ENCODE results near the gene BMP7. TPM values are rescaled to one million over a fixed set of nuclear protein-coding genes. Genes with fewer than 3 reads are reported as not detected.
"Not testable (repeated sequence)": the region's sequence is repeated elsewhere in the genome, so short reads cannot be mapped to it uniquely, and the experiment has no call there.

BMP7 gene
- polyA plus RNA-seq, 1 donor: 4.6 TPM

GRCh38 chr20:57249073-57249472 lies 17.4 kb downstream of the BMP7 start:
- DNase-seq: no peak

GRCh38 chr20:57248132-57248797 lies 18.2 kb downstream of the BMP7 start:
- DNase-seq: no peak

- no peak for DNase-seq
These were observed 19.0 kb downstream of the BMP7 start for GRCh38 chr20:57247292-57247965.

- no peak for DNase-seq
These were observed 20.4 kb downstream of the BMP7 start for GRCh38 chr20:57245997-57246396.

- DNase-seq: no peak
These were observed 21.7 kb downstream of the BMP7 start for GRCh38 chr20:57244627-57245214.

- DNase-seq: no peak
These were observed 22.2 kb downstream of the BMP7 start for GRCh38 chr20:57244221-57244585.

GRCh38 chr20:57243480-57244220 lies 22.8 kb downstream of the BMP7 start:
- DNase-seq: no peak

GRCh38 chr20:57242414-57242813 lies 24.0 kb downstream of the BMP7 start:
- DNase-seq: no peak

GRCh38 chr20:57241363-57241991 lies 25.0 kb downstream of the BMP7 start:
- DNase-seq: no peak

GRCh38 chr20:57240581-57241362 lies 25.7 kb downstream of the BMP7 start:
- no peak for DNase-seq

GRCh38 chr20:57239725-57240124 lies 26.7 kb downstream of the BMP7 start:
- not testable (repeated sequence) for DNase-seq

- DNase-seq: not testable (repeated sequence)
These were observed 27.1 kb downstream of the BMP7 start for GRCh38 chr20:57239324-57239723.

- DNase-seq: no peak
These were observed 28.4 kb downstream of the BMP7 start for GRCh38 chr20:57238089-57238488.

- no peak for DNase-seq
These were observed 28.9 kb downstream of the BMP7 start for GRCh38 chr20:57237585-57237953.

- DNase-seq: no peak
These were observed 29.4 kb downstream of the BMP7 start for GRCh38 chr20:57236813-57237584.

GRCh38 chr20:57234556-57235251 lies 31.7 kb downstream of the BMP7 start:
- no peak for DNase-seq

- no peak for DNase-seq
These were observed 34.5 kb downstream of the BMP7 start for GRCh38 chr20:57231951-57232428.

GRCh38 chr20:57231161-57231560 lies 35.3 kb downstream of the BMP7 start:
- DNase-seq: no peak

GRCh38 chr20:57230247-57230646 lies 36.2 kb downstream of the BMP7 start:
- DNase-seq: no peak

GRCh38 chr20:57229490-57229889 lies 37.0 kb downstream of the BMP7 start:
- DNase-seq: no peak

All from hindlimb muscle (tissue), 1 donor.